B cell (primary cell): Measurements from ENCODE around the gene NTRK2. TPM values are rescaled to one million over a fixed set of nuclear protein-coding genes. Genes with fewer than 3 reads are reported as not detected.

Experiments
- ATAC-seq: fragments of 200-7000 bp; cut with Tn5 transposase; one replicate; pipeline ENCODE4 v1.10.0; 2021; ENCODE audit warnings: low read depth, mild to moderate bottlenecking, moderate number of reproducible peaks, moderate library complexity
- CTCF ChIA-PET: fragments of 350-600 bp; sonication (Branson Sonifier 250); formaldehyde crosslinking; loops from one replicate; lab custom pipeline; 2021; ENCODE audit warnings: antibody characterized with exemption, inconsistent platforms; lab: Charles Lee
- POLR2A ChIA-PET: fragments of 350-600 bp; sonication (Branson Sonifier 250); formaldehyde crosslinking; loops from one replicate; lab custom pipeline; 2021; ENCODE audit warnings: antibody characterized with exemption; lab: Charles Lee
- DNase-seq: peaks from one replicate; pipeline ENCODE4 v3.0.0; 2013
- H2AFZ ChIP-seq: 2 replicates; pipeline ENCODE4 v1.6.1; 2012; ENCODE audit warnings: mild to moderate bottlenecking, low read depth, low read length; ENCODE audit not compliant: insufficient read depth, poor library complexity, severe bottlenecking
- H3K27ac ChIP-seq, 2 donors: 1 replicate in 1 of 2; 2 replicates in 1 of 2; pipeline ENCODE4 v1.5.1; 2012 to 2013; ENCODE audit warnings: low read length in 2 of 2, mild to moderate bottlenecking in 2 of 2, moderate library complexity in 1 of 2
- H3K27me3 ChIP-seq, 4 experiments: fragments of 200-600 bp in 1 of 4; sonication (generic) in 1 of 4; replicated peaks in 1 of 4; 1 replicate in 2 of 4; 2 replicates in 2 of 4; pipeline versions ENCODE4 v1.6.1 to v1.7.0; 2013 to 2016; ENCODE audit warnings: low read length in 3 of 4, mild to moderate bottlenecking in 2 of 4, mixed read lengths in 1 of 4, moderate library complexity in 1 of 4; ENCODE audit not compliant: insufficient read depth in 4 of 4, control insufficient read depth in 3 of 4; ENCODE audit errors: control extremely low read depth in 1 of 4
- H3K36me3 ChIP-seq, 2 experiments: replicated peaks in 1 of 2; 1 replicate in 1 of 2; 2 replicates in 1 of 2; pipeline versions ENCODE4 v1.6.1 to v1.7.1; 2013; ENCODE audit warnings: low read length in 1 of 2; ENCODE audit not compliant: insufficient read depth in 2 of 2, control insufficient read depth in 1 of 2; ENCODE audit errors: control extremely low read depth in 1 of 2, extremely low read depth in 1 of 2
- H3K4me1 ChIP-seq, 2 donors: fragments of 200-600 bp in 1 of 2; sonication (generic) in 1 of 2; 1 replicate in 1 of 2; 2 replicates in 1 of 2; pipeline versions ENCODE4 v1.5.1 to v1.6.1; 2013 to 2017; ENCODE audit warnings: low read length in 2 of 2; ENCODE audit not compliant: control insufficient read depth in 2 of 2, insufficient read depth in 2 of 2
- H3K4me2 ChIP-seq: replicated peaks from 2 replicates; pipeline ENCODE3; 2012; ENCODE audit warnings: mild to moderate bottlenecking, low read depth, low read length; ENCODE audit not compliant: poor library complexity, severe bottlenecking
- H3K4me3 ChIP-seq, 5 experiments: fragments of 200-600 bp in 1 of 5; sonication (generic) in 1 of 5; 1 replicate in 3 of 5; 2 replicates in 2 of 5; pipeline versions ENCODE4 v1.5.1 to v1.7.0; 2011 to 2016; ENCODE audit warnings: low read length in 4 of 5, mild to moderate bottlenecking in 4 of 5, low read depth in 2 of 5, control low read depth in 1 of 5, moderate library complexity in 1 of 5; ENCODE audit not compliant: insufficient read depth in 1 of 5; ENCODE audit errors: control extremely low read depth in 1 of 5, extremely low read depth in 1 of 5
- H3K79me2 ChIP-seq: fragments of 200-600 bp; sonication (generic); one replicate; pipeline ENCODE4 v1.6.0; 2016; ENCODE audit warnings: low read length; ENCODE audit not compliant: control insufficient read depth, insufficient read depth
- H3K9ac ChIP-seq: fragments of 200-600 bp; sonication (generic); 2 replicates; pipeline ENCODE4 v1.6.1; 2017; ENCODE audit warnings: mild to moderate bottlenecking, low read length, moderate library complexity
- H3K9me3 ChIP-seq, 3 donors: one replicate each; pipeline versions ENCODE4 v1.6.1 to v1.7.1; 2013; ENCODE audit warnings: low read length in 2 of 3; ENCODE audit not compliant: control insufficient read depth in 2 of 3, insufficient read depth in 1 of 3; ENCODE audit errors: control extremely low read depth in 1 of 3
- H4K20me1 ChIP-seq: 2 replicates; pipeline ENCODE4 v1.6.0; 2012; ENCODE audit warnings: mild to moderate bottlenecking, low read length; ENCODE audit not compliant: insufficient read depth, control insufficient read depth, poor library complexity, severe bottlenecking
- H3K27ac Mint-ChIP-seq: one replicate; pipeline ENCODE4 v1.8.0; 2021; ENCODE audit warnings: mixed read lengths
- H3K27me3 Mint-ChIP-seq: one replicate; pipeline ENCODE4 v1.8.0; 2021; ENCODE audit warnings: mixed read lengths
- H3K4me1 Mint-ChIP-seq: one replicate; pipeline ENCODE4 v1.8.0; 2021; ENCODE audit warnings: mixed read lengths
- H3K4me3 Mint-ChIP-seq: one replicate; pipeline ENCODE4 v1.8.0; 2021; ENCODE audit warnings: mixed read lengths
- H3K9me3 Mint-ChIP-seq: one replicate; pipeline ENCODE4 v1.8.0; 2022; ENCODE audit warnings: mixed read lengths; ENCODE audit not compliant: insufficient read depth
- CTCF ChIP-seq: fragments of 200-600 bp; IDR thresholded peaks from one replicate; pipeline ENCODE4 v1.8.0; 2022; ENCODE audit warnings: antibody characterized with exemption, mild to moderate bottlenecking
- EZH2 ChIP-seq: IDR thresholded peaks from 2 replicates; pipeline ENCODE4 v1.6.1; 2012; ENCODE audit warnings: borderline replicate concordance, low read depth, mild to moderate bottlenecking, moderate library complexity, low read length; ENCODE audit not compliant: insufficient read depth, poor library complexity, severe bottlenecking
- WGBS: methylation state at CpG from one replicate; pipeline ENCODE4 v1.1.5; 2013; ENCODE audit warnings: missing lambda C conversion rate; ENCODE audit not compliant: insufficient coverage; 5-methylcytosine and 5-hydroxymethylcytosine counted together
- intact Hi-C: fragments of 100-400 bp; cut with micrococcal nuclease; formaldehyde crosslinking; loops from one replicate; pipeline ENCODE4 v1.10.0; 2022
- polyA plus RNA-seq: library from polyadenylated mRNA; depleted of rRNA; stranded (reverse); fragments of >200 nt; gene quantifications from 2 replicates; pipeline ENCODE4 v1.2.3, GENCODE V29; 2012
- total RNA-seq, 2 donors: library from RNA; stranded (reverse); fragments of 120-200 nt in 1 of 2; gene quantifications; 1 replicate in 1 of 2; 2 replicates in 1 of 2; pipeline versions ENCODE4 v1.2.3 to v1.2.4, GENCODE V29; 2013 to 2022

NTRK2 gene
- total and polyA plus RNA-seq, 2 donors (not counting 1 experiment from before 2014, with no cell fraction given), result 0.03 to 0.10 TPM

- Mint-ChIP-seq H3K9me3 (no peaks in the 10 kb centered on the region), H3K27ac (no peak overlapping the region), H3K4me3 (no peak overlapping the region), H3K4me1 (no peaks in the 10 kb centered on the region), H3K27me3 (no peaks in the 10 kb centered on the region)
- no peaks in the 10 kb centered on the region for H3K36me3 ChIP-seq
- no peak for ATAC-seq
- TF ChIP-seq CTCF, result no peak
- no peak for TF ChIP-seq EZH2
- H3K9me3 ChIP-seq, result no peaks in the 10 kb centered on the region
- 98% methylated on average over 7 of the region's 8 CpGs for WGBS
- peaks cover 0 to 3% (median 0%) of the 10 kb centered on the region in 4 experiments for H3K27me3 ChIP-seq
- no peaks in the 10 kb centered on the region for H3K4me1 ChIP-seq
- ChIA-PET CTCF (no interaction called here), POLR2A (no interaction called here)
- no peak overlapping the region for H3K4me3 ChIP-seq
- no peak overlapping the region for H3K9ac ChIP-seq
- intact Hi-C loops, result no loop called here
- H3K4me2 ChIP-seq, result no peak overlapping the region
- H4K20me1 ChIP-seq, result no peaks in the 10 kb centered on the region
- no peaks in the 10 kb centered on the region for H3K79me2 ChIP-seq
- no peak overlapping the region for H3K27ac ChIP-seq
- DNase-seq, result no peak
- no peak overlapping the region for H2AFZ ChIP-seq
Measured at GRCh38 chr9:84829471-84829870, 159.9 kb downstream of the NTRK2 start.

DNA sequence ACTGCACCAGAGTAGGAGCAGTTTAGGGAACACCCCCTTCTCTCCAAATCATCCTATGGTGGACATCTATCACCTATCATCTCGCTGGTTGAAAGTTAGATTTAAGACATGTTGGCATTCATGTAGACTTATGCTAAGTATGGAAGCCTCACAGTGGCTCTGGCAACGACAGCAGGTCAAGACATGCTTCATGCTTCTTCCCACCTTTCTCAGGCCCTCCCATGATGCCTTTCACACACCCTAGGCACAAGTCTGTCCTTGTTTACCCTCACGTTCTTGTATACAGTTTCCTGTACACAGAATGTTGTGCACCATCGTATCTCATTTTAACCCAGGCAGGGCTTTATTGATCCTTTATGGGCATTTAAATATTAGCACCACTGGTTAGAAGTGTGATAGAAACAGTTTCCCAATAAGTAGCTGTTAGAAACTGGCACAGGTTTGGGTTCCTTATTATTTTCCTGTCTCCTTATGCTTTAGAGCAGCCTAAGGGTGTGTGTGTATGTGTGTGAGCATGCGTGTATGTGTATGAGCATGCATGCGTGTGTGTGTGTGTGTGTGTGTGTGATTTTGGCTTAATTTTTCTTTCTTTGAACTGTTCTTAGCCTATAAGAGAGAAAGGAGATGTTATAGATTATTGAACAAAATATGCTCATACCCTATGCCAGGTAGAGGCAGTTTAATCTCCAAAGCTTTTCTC, 160.6 kb downstream of the NTRK2 start:
- WGBS, result 87% methylated on average over 3 of the region's 6 CpGs
- no peak overlapping the region for H3K27ac Mint-ChIP-seq
- H3K27ac ChIP-seq, result no peak overlapping the region
- no peaks in the 10 kb centered on the region for H3K27me3 Mint-ChIP-seq
- DNase-seq (no peak), ATAC-seq (no peak)
- no peaks in the 10 kb centered on the region for H3K4me1 Mint-ChIP-seq
- TF ChIP-seq EZH2 (no peak), CTCF (no peak)
- no peaks in the 10 kb centered on the region for H4K20me1 ChIP-seq
- no peak overlapping the region for H3K4me3 ChIP-seq
- H3K27me3 ChIP-seq, result peaks cover 0 to 3% (median 0%) of the 10 kb centered on the region in 4 experiments
- no peaks in the 10 kb centered on the region for H3K9me3 Mint-ChIP-seq
- H3K4me1 ChIP-seq, result no peaks in the 10 kb centered on the region
- H2AFZ ChIP-seq, result no peak overlapping the region
- no peak overlapping the region for H3K4me3 Mint-ChIP-seq
- ChIA-PET CTCF (no interaction called here), POLR2A (no interaction called here)
- intact Hi-C loops, result no loop called here
- no peaks in the 10 kb centered on the region for H3K9me3 ChIP-seq
- no peak overlapping the region for H3K4me2 ChIP-seq
- H3K36me3 ChIP-seq, result no peaks in the 10 kb centered on the region
- no peak overlapping the region for H3K9ac ChIP-seq
- H3K79me2 ChIP-seq, result no peaks in the 10 kb centered on the region
